NCI-H2171 treated with DMSO at 0.1 percent for 48 hours (cell line): ENCODE results near the gene EFCAB12.
A peak's percentile ranks its signal among the peaks of the same experiment; 100 is the strongest.
"Not testable (repeated sequence)": the region's sequence is repeated elsewhere in the genome, so short reads cannot be mapped to it uniquely, and the experiment has no call there.

ENCODE experiments used
- DNase-seq: peaks from one replicate; lab custom pipeline; 2025; lab: John Stamatoyannopoulos, UW

The EFCAB12 gene

GRCh38 chr3:129393760-129394564, 34.5 kb downstream of the EFCAB12 start:
- DNase-seq = not testable (repeated sequence)

GRCh38 chr3:129393271-129393670, 35.2 kb downstream of the EFCAB12 start:
- DNase-seq = no peak

- not testable (repeated sequence) for DNase-seq
These were observed 36.1 kb downstream of the EFCAB12 start for GRCh38 chr3:129392106-129392887.

GRCh38 chr3:129391583-129391982, 36.9 kb downstream of the EFCAB12 start:
- not testable (repeated sequence) for DNase-seq

GRCh38 chr3:129389572-129389937, 38.9 kb downstream of the EFCAB12 start:
- no peak for DNase-seq

GRCh38 chr3:129388791-129389571, 39.5 kb downstream of the EFCAB12 start:
- DNase-seq = not testable (repeated sequence)

- no peak for DNase-seq
These were observed 40.9 kb downstream of the EFCAB12 start for GRCh38 chr3:129387487-129387886.

- no peak for DNase-seq
These were observed 41.5 kb downstream of the EFCAB12 start for GRCh38 chr3:129386984-129387383.

GRCh38 chr3:129385507-129385906, 42.9 kb downstream of the EFCAB12 start:
- DNase-seq = not testable (repeated sequence)

GRCh38 chr3:129384594-129385323, 43.7 kb downstream of the EFCAB12 start:
- peak; percentile 70 for DNase-seq

GRCh38 chr3:129384103-129384502, 44.3 kb downstream of the EFCAB12 start:
- not testable (repeated sequence) for DNase-seq

- DNase-seq = peak; percentile 84
These were observed 45.1 kb downstream of the EFCAB12 start for GRCh38 chr3:129383292-129383860.

- DNase-seq = no peak
These were observed 46.1 kb downstream of the EFCAB12 start for GRCh38 chr3:129382366-129382765.

- no peak for DNase-seq
These were observed 48.7 kb downstream of the EFCAB12 start for GRCh38 chr3:129379582-129380358.

- no peak for DNase-seq
These were observed 49.5 kb downstream of the EFCAB12 start for GRCh38 chr3:129378949-129379348.

- no peak for DNase-seq
These were observed 50.8 kb downstream of the EFCAB12 start for GRCh38 chr3:129377615-129378014.

GRCh38 chr3:129375099-129375498, 53.3 kb downstream of the EFCAB12 start:
- DNase-seq = no peak

GRCh38 chr3:129371041-129371826, 57.2 kb downstream of the EFCAB12 start:
- DNase-seq = no peak

GRCh38 chr3:129370248-129370964, 58.0 kb downstream of the EFCAB12 start:
- no peak for DNase-seq
